GM21528 (cell line): Measurements from ENCODE around the gene PTER.

Experiments used
- ATAC-seq: cut with Tn5 transposase; IDR thresholded peaks from one replicate; pipeline ENCODE4 v1.9.1; 2021; ENCODE audit warnings: mild to moderate bottlenecking, moderate library complexity; ENCODE audit not compliant: unreplicated experiment, low FRiP score

Gene PTER

DNA sequence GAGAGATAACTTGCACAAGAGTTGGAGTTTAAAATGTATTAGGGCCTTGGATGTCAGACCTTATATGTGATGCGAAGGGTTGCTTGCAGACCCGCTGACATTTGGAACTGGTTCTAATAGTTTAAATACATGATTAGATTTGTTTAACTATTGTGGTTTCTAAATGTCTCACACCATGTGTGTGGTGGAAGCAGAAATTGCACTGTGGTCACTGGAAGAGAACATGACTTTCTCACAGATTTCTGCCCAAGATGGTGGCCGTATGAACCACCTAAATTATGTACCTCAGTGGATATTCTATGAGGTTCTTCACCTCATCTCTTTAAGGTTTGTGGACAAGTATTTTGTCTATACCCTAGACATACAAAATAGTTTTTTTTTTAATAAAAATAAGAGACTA is 93.0 kb downstream of the PTER start:
- ATAC-seq, result no peak

DNA sequence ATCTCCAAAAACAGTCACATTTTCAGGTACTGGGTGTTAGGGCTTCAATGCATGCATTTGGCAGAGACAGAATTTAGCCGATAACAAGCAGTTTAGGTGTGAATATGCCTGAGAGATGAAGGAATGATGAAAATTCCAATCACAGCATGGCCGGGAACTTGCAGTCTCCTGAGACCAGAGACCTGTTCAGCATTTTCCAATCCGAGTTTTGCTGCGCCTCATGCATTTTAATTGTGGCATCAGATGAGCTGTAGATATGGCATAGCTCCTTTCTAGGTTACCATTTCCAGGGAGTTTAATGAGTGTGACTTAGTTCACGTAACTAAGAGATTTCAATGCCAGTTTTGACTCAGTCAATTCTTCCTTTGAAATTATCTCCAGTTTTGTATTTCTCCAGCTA is 99.3 kb downstream of the PTER start:
- ATAC-seq, result no peak

DNA sequence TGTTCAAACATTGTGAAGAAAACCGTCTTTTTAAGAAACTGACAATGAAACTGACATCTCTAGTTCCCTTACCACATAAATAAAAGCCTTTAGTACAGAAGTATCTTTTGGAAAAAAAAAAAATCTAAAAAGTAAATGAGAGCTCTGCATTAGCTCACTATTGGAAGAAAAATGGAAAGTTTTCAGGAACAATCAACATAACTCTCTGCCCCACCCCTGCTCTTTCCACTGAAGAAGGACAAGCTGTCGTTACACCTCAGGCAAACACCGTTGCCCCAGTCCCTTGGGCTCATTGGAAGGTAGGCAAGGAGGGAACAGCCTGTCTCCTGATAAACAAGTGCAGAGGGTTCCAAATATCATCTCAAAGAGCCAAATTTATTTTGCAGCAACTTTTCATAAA is 107.3 kb downstream of the PTER start:
- ATAC-seq, result no peak

DNA sequence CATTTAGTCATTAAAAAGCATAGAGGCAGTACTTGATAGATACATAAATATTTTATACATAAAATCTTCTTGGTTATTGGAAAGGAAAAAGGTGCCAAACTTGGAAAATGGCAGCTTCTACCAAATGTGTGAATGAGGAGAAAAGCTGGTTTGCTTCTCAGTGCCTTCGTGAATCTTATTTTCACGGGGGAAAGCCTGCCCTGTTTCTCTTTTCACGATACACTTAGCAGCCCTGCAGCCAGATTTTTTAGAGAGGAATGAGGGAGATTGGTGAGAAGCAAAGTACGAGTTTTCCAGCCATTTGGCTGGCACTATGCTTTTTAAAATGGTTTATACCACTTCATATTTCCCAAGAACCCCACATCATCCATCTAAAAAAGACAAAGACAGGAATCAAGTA is 107.8 kb downstream of the PTER start:
- ATAC-seq, result no peak

GRCh38 chr10:16545116-16545736 is 108.4 kb downstream of the PTER start:
- no peak for ATAC-seq

DNA sequence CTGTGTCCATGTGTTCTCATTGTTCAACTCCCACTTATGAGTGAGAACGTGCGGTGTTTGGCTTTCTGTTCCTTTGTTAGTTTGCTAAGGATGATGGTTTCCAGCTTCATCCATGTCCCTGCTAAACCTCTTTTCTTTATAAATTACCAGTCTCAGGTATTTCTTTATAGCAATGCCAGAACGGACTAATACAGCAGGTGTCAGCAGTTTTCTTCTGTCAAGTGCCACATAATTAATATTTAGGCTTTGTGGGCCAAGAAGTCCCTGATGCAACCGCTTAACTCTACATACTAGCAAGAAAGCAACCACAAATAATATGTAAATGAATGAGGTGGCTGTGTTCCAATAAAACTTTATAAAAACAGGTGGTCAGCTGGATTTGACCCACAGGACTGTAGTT is 111.2 kb downstream of the PTER start:
- ATAC-seq, result no peak

DNA sequence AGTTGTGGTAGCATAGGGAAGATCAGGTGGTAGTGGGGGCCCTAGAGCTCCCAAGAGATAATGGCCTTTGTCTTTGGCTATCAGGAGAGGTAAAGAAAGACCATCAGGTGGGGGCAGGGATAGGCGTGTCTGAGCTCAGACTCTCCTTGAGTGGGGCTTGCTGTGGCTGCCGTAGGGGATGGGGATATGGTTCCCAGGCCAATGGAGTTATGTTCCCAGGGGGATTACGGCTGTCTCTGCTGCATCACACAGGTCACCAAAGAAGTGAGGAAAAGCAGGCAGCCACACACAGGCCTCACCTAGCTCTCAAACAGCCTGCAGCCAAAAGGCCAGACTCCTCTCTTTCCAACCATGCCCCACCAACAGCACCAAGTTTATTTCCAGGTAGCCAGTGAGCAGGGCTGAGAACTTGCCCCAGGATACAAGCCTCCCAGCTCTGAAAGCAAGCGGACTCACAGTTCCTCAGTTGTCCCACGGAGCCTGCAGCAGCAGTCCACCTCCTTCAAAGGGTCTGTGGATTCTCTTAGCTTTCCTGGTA is 122.5 kb downstream of the PTER start:
- ATAC-seq, result no peak

DNA sequence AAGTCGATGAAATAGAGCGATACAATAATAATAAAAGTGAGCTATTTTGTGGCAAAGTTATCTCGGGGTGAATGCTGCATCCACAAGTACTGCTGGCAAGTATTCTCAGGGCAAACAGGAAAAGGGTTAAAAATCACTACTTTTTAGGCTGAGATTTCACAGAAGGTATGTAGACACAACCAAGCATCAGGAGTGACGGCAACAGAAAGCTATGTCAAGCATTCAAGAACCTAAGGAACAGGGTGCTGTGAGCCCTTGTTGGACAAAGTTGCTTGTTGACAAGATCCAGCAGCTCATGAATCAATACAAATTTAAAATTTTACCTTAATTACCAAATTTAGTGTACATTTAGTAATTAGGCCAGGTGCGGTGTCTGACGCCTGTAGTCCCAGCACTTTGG is 126.1 kb downstream of the PTER start:
- ATAC-seq, result no peak
